Endothelial cell (in vitro differentiated cells): Measurements from ENCODE around the gene TRIM65. TPM values are rescaled to one million over a fixed set of nuclear protein-coding genes. Genes with fewer than 3 reads are reported as not detected.
"Not testable (repeated sequence)": the region's sequence is repeated elsewhere in the genome, so short reads cannot be mapped to it uniquely, and the experiment has no call there.

ENCODE experiments used
- DNase-seq: peaks from one replicate; pipeline ENCODE4 v3.0.0; 2021; ENCODE audit warnings: low spot score
- H3K27ac Mint-ChIP-seq: one replicate; pipeline ENCODE4 v1.8.0; 2021; ENCODE audit warnings: mixed read lengths, inconsistent platforms; ENCODE audit not compliant: unreplicated experiment
- H3K27me3 Mint-ChIP-seq: one replicate; pipeline ENCODE4 v1.8.0; 2021; ENCODE audit warnings: mild to moderate bottlenecking, moderate library complexity, mixed read lengths, inconsistent platforms; ENCODE audit not compliant: unreplicated experiment
- H3K36me3 Mint-ChIP-seq: one replicate; pipeline ENCODE4 v1.8.0; 2021; ENCODE audit warnings: mild to moderate bottlenecking, low read depth, mixed read lengths, inconsistent platforms; ENCODE audit not compliant: unreplicated experiment
- H3K4me1 Mint-ChIP-seq: one replicate; pipeline ENCODE4 v1.8.0; 2021; ENCODE audit warnings: mild to moderate bottlenecking, mixed read lengths, inconsistent platforms; ENCODE audit not compliant: unreplicated experiment
- H3K4me3 Mint-ChIP-seq: one replicate; pipeline ENCODE4 v1.8.0; 2021; ENCODE audit warnings: mild to moderate bottlenecking, mixed read lengths, inconsistent platforms; ENCODE audit not compliant: unreplicated experiment
- H3K9me3 Mint-ChIP-seq: one replicate; pipeline ENCODE4 v1.8.0; 2021; ENCODE audit warnings: mixed read lengths, inconsistent platforms; ENCODE audit not compliant: unreplicated experiment
- total RNA-seq: library from RNA; stranded (reverse); fragmentation: NEBNext Ultra II Directional; extraction: Animal tissue kit (Norgen Biotek cat#: 25700); gene quantifications from one replicate; pipeline ENCODE4 v1.2.1, GENCODE V29; 2021; ENCODE audit not compliant: unreplicated experiment
- TF ChIP-seq, protein P1 (sequence below): fragments of 200-600 bp; sonication (generic); IDR thresholded peaks from one replicate; pipeline ENCODE4 v1.5.0; 2021; ENCODE audit warnings: antibody characterized with exemption; ENCODE audit not compliant: unreplicated experiment

Gene TRIM65
- total RNA-seq, 1 donor from 2014 or later = 14.1 TPM

- TF ChIP-seq, protein P1, sequence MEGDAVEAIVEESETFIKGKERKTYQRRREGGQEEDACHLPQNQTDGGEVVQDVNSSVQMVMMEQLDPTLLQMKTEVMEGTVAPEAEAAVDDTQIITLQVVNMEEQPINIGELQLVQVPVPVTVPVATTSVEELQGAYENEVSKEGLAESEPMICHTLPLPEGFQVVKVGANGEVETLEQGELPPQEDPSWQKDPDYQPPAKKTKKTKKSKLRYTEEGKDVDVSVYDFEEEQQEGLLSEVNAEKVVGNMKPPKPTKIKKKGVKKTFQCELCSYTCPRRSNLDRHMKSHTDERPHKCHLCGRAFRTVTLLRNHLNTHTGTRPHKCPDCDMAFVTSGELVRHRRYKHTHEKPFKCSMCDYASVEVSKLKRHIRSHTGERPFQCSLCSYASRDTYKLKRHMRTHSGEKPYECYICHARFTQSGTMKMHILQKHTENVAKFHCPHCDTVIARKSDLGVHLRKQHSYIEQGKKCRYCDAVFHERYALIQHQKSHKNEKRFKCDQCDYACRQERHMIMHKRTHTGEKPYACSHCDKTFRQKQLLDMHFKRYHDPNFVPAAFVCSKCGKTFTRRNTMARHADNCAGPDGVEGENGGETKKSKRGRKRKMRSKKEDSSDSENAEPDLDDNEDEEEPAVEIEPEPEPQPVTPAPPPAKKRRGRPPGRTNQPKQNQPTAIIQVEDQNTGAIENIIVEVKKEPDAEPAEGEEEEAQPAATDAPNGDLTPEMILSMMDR = no peak
Observed at GRCh38 chr17:75854881-75855309, 41.9 kb downstream of the TRIM65 start.

DNA sequence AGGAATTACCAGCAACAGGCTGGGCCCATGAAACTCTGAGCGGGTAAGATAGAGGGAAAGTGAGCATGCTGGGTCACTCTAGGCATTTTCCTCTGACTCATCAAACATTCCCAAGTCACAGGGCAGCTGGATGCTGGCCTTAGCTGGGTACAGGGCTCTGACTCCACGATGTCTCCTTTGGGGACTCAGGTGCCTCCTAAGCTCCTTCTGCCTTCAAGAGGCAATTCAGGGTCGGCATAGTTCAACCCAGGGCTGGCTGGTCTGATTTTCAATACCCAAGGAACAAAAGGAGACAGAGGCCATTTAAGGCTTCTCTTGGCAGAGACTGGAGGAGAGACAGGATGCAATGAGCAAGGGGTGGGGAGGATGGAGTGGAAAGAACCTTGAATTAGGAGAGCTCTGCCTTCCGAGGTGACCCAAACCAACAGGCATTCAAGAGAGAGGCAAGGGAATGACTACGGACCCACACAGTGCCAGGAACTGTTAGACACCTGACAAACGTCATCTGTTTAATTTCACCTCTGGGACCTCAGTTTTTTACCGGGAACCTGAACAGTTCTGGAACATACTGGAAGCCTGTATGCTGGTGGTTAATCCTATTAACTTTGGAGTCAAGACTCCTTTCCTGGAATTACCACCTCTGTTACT lies 42.5 kb downstream of the TRIM65 start:
- no peaks in the 10 kb centered on the region for H3K9me3 Mint-ChIP-seq
- DNase-seq = no peak
- H3K4me3 Mint-ChIP-seq = no peak overlapping the region
- H3K27me3 Mint-ChIP-seq = peaks cover 5% of the 10 kb centered on the region
- no peak overlapping the region for H3K27ac Mint-ChIP-seq
- TF ChIP-seq, protein P1 = no peak
- H3K4me1 Mint-ChIP-seq = peaks cover 30% of the 10 kb centered on the region
- H3K36me3 Mint-ChIP-seq = peaks cover 12% of the 10 kb centered on the region

More at GRCh38 chr17:75854881-75855309, 41.9 kb downstream of the TRIM65 start:
- Mint-ChIP-seq H3K27me3 (peaks cover 8% of the 10 kb centered on the region), H3K27ac (no peak overlapping the region), H3K4me1 (peaks cover 23% of the 10 kb centered on the region), H3K36me3 (peaks cover 5% of the 10 kb centered on the region), H3K9me3 (no peaks in the 10 kb centered on the region), H3K4me3 (no peak overlapping the region)
- no peak for DNase-seq

- H3K9me3 Mint-ChIP-seq = no peaks in the 10 kb centered on the region
Observed at GRCh38 chr17:75853433-75853832, 43.3 kb downstream of the TRIM65 start.

GRCh38 chr17:75851693-75851991 lies 45.1 kb downstream of the TRIM65 start:
- DNase-seq, H3K27me3 Mint-ChIP-seq, H3K27ac Mint-ChIP-seq, H3K9me3 Mint-ChIP-seq, H3K4me3 Mint-ChIP-seq: not testable (repeated sequence)
- Mint-ChIP-seq H3K4me1 (peaks cover 31% of the 10 kb centered on the region), H3K36me3 (peaks cover 20% of the 10 kb centered on the region)

More at GRCh38 chr17:75853433-75853832, 43.3 kb downstream of the TRIM65 start:
- H3K4me1 Mint-ChIP-seq = peaks cover 30% of the 10 kb centered on the region
- no peak overlapping the region for H3K27ac Mint-ChIP-seq
- H3K4me3 Mint-ChIP-seq = peak overlapping the region; percentile 62
- DNase-seq = no peak
- peaks cover 12% of the 10 kb centered on the region for H3K36me3 Mint-ChIP-seq
- TF ChIP-seq, protein P1 = no peak
- H3K27me3 Mint-ChIP-seq = peaks cover 4% of the 10 kb centered on the region

- Mint-ChIP-seq H3K9me3 (no peaks in the 10 kb centered on the region), H3K4me1 (peaks cover 31% of the 10 kb centered on the region), H3K27me3 (peaks cover 6% of the 10 kb centered on the region), H3K36me3 (peaks cover 20% of the 10 kb centered on the region), H3K4me3 (no peak overlapping the region), H3K27ac (no peak overlapping the region)
- TF ChIP-seq, protein P1 = no peak
- no peak for DNase-seq
Observed at GRCh38 chr17:75850928-75851692, 45.6 kb downstream of the TRIM65 start.
